ENCODE data around the gene FAM3D.

DNA sequence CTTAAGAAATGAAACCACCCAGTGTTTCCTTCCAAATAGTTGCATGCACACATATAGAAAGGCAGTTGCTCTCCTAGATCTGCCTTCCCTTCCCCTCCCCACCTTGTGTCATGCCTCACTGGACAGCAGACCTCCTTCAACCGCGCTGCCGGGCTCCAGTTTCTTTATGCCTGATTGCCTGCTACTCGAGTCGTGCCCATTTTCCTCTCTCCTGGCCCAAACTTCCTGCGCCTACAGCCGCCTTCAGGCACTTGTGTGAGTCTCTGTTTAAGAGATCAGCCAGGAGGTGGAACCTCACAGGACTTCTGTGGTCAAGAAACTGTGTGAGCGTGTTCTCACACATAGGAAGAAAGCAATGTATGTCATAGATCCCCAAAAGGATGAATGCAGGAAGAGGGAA lies 80.6 kb downstream of the FAM3D start:
- TF ChIP-seq, protein P1, sequence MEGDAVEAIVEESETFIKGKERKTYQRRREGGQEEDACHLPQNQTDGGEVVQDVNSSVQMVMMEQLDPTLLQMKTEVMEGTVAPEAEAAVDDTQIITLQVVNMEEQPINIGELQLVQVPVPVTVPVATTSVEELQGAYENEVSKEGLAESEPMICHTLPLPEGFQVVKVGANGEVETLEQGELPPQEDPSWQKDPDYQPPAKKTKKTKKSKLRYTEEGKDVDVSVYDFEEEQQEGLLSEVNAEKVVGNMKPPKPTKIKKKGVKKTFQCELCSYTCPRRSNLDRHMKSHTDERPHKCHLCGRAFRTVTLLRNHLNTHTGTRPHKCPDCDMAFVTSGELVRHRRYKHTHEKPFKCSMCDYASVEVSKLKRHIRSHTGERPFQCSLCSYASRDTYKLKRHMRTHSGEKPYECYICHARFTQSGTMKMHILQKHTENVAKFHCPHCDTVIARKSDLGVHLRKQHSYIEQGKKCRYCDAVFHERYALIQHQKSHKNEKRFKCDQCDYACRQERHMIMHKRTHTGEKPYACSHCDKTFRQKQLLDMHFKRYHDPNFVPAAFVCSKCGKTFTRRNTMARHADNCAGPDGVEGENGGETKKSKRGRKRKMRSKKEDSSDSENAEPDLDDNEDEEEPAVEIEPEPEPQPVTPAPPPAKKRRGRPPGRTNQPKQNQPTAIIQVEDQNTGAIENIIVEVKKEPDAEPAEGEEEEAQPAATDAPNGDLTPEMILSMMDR (optimal IDR thresholded peaks at IDR 0.05 in 1 of 3, IDR thresholded peaks at IDR 0.05 in 1 of 3, conservative IDR thresholded peaks at IDR 0.05 in 1 of 3; ENCODE audit: extremely low read depth in 1 of 3, insufficient read depth in 2 of 3, low read length in 3 of 3) = no peak
- no peak for TF ChIP-seq EZH2 (IDR thresholded peaks at IDR 0.05; ENCODE audit: low read length)

Measured in keratinocyte (primary cell).